Skeletal muscle satellite cell (primary cell): Measurements from ENCODE around the gene PLEKHA5.
"Not testable (repeated sequence)": the region's sequence is repeated elsewhere in the genome, so short reads cannot be mapped to it uniquely, and the experiment has no call there.

ENCODE experiments used
- H3K27me3 ChIP-seq: 2 replicates; pipeline ENCODE4 v1.7.0; 2013; ENCODE audit warnings: low read length; ENCODE audit not compliant: control insufficient read depth, insufficient read depth
- H3K36me3 ChIP-seq: 2 replicates; pipeline ENCODE4 v1.7.0; 2013; ENCODE audit warnings: mild to moderate bottlenecking, control low read depth, low read length; ENCODE audit not compliant: insufficient read depth
- H3K4me1 ChIP-seq: 2 replicates; pipeline ENCODE4 v1.7.0; 2013; ENCODE audit warnings: low read length; ENCODE audit not compliant: control insufficient read depth, insufficient read depth
- H3K4me2 ChIP-seq: 2 replicates; pipeline ENCODE4 v1.7.0; 2013; ENCODE audit warnings: mild to moderate bottlenecking, low read length
- H3K4me3 ChIP-seq: 2 replicates; pipeline ENCODE4 v1.7.0; 2013; ENCODE audit warnings: low read length
- H3K9ac ChIP-seq: 2 replicates; pipeline ENCODE4 v1.7.0; 2013; ENCODE audit warnings: mild to moderate bottlenecking, low read depth, low read length, moderate library complexity
- H3K9me3 ChIP-seq: replicated peaks from 2 replicates; pipeline ENCODE4 v1.7.0; 2013; ENCODE audit warnings: mild to moderate bottlenecking, control low read depth, low read length

The PLEKHA5 gene

DNA sequence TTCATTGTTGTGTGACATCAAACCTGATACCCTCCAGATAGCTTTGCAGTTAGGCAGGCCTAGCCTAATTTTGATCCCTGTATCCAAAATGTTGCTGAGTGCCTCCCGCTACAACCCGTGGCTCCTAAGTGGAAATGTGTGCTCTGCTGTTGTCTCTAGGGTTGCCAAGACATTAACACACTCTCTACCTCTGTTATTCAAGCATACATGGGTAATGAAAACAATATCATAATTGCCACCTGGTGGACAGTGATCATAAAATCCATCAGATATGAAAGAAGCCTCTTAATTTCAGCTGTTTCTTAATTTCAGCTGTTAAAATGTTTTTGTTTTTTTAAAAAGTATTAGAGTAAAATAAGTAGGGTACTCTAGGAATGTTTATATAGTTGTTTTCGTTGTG lies 93.5 kb downstream of the PLEKHA5 start:
- Histone ChIP-seq H3K36me3 (no peaks in the 10 kb centered on the region), H3K9ac (no peak overlapping the region), H3K4me3 (no peak overlapping the region), H3K4me2 (no peak overlapping the region), H3K27me3 (no peaks in the 10 kb centered on the region), H3K9me3 (no peaks in the 10 kb centered on the region), H3K4me1 (peaks cover 34% of the 10 kb centered on the region)

DNA sequence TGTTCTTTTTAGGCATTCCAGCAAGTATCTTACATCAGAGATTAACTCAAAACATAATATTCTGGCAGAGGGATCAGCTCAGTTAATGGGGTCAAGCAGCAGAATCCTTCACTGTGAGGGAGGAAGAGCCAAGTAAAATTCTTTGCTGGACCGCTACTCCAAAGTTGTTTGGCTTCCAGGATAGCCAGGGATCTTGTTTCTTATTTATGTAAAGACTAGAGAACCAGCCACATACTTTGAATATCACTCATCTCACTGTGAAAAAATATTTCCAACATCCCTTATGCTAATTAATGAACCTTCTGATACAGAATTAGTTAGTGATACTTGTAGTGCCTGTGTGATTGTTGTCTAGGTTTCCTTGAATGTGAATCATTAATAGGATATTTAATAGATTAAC lies 94.2 kb downstream of the PLEKHA5 start:
- H3K36me3 ChIP-seq: no peaks in the 10 kb centered on the region
- H3K4me2 ChIP-seq: no peak overlapping the region
- no peaks in the 10 kb centered on the region for H3K27me3 ChIP-seq
- H3K9me3 ChIP-seq: no peaks in the 10 kb centered on the region
- no peak overlapping the region for H3K9ac ChIP-seq
- peaks cover 34% of the 10 kb centered on the region for H3K4me1 ChIP-seq
- no peak overlapping the region for H3K4me3 ChIP-seq

DNA sequence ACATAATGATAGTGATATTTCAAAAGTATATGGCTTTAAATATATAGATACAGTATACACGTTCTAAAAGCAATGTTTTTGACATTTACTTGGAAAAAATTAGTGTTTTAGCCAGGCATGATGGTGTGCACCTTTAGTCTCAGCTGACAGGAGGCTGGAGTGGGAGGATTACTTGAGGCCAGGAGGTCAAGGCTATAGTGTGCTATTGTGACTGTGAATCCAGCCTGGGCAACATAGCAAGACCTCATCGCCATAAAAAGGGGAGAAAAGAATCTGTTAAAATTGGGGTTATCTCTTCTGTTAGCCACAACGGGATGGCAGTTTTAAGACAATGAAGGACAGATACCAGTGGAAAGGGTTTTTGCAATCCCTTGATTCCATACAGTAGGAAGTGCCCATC lies 95.2 kb downstream of the PLEKHA5 start:
- no peak overlapping the region for H3K4me2 ChIP-seq
- H3K27me3 ChIP-seq: no peaks in the 10 kb centered on the region
- H3K36me3 ChIP-seq: no peaks in the 10 kb centered on the region
- no peak overlapping the region for H3K9ac ChIP-seq
- H3K4me3 ChIP-seq: no peak overlapping the region
- no peaks in the 10 kb centered on the region for H3K9me3 ChIP-seq
- peaks cover 34% of the 10 kb centered on the region for H3K4me1 ChIP-seq

DNA sequence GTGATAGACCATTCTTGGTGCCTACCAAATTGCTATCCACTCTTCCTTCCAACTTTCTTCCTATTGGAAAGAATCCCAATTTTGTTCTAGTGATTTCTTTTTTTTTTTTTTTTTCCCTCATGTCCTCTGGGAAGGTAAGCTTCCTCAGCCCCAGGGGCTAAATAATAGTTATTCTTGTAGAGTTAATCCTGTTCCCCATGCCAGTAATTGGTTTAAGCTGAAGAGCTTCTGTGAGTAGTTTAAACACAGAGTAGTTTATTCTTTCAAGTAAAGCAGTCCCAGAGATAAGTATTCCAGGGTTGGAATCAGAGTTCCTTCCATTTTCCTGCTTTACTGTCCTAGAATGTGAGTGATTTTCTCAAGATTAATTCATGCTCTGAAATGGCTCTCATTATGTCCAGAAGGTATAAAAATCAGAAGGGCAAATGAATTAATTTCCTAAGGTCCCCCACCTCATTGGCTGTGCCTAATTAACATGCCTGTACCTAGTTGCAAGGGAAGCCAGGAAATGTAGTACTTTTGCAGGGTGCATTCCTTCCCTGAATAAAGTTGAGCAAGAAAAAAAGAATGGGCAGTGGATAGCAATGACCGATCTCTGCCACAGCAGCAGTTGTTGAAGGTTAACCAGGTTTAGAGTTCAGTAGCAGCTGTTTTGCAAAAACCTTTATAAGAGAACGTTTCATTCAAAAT lies 97.8 kb downstream of the PLEKHA5 start:
- H3K9me3 ChIP-seq: no peaks in the 10 kb centered on the region
- H3K36me3 ChIP-seq: no peaks in the 10 kb centered on the region
- no peak overlapping the region for H3K4me2 ChIP-seq
- H3K4me1 ChIP-seq: peaks cover 17% of the 10 kb centered on the region
- no peak overlapping the region for H3K9ac ChIP-seq
- no peaks in the 10 kb centered on the region for H3K27me3 ChIP-seq
- H3K4me3 ChIP-seq: no peak overlapping the region

DNA sequence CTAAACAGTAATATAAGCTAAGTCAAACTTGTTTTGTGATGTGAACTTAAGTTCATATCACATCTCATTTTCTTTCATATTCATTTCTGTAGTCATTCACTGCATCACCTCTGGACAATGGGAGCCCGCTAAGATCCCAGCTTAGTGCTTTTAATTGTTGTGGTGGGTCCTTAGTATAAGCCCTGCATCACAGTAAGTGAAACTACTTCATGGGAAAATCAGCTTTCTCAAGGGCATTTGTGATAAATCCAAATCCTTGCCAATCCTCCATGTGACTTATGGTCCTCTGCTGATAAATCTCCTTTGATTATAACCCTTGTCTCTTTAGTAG lies 98.3 kb downstream of the PLEKHA5 start:
- Histone ChIP-seq H3K9me3 (no peaks in the 10 kb centered on the region), H3K4me3 (no peak overlapping the region), H3K27me3 (no peaks in the 10 kb centered on the region), H3K4me1 (peaks cover 12% of the 10 kb centered on the region), H3K36me3 (no peaks in the 10 kb centered on the region), H3K9ac (no peak overlapping the region), H3K4me2 (no peak overlapping the region)

DNA sequence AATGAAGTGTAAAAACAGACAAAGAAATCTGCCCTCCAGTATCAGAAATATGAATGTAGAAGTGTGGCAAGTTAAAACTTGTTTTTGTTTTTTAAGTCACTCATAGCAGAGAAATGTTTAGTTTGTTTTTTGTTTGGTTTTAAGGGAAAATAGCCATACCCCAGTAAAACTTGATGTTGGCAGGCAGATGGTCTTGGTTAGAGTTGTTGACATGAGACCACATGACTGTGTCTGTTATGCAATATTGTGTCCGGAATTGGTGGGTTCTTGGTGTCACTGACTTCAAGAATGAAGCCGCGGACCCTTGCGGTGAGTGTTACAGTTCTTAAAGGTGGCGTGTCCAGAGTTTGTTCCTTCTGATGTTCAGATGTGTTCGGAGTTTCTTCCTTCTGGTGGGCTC lies 99.5 kb downstream of the PLEKHA5 start:
- not testable (repeated sequence) for H3K4me1 ChIP-seq, H3K4me3 ChIP-seq, H3K9ac ChIP-seq, H3K36me3 ChIP-seq, H3K9me3 ChIP-seq, H3K27me3 ChIP-seq, H3K4me2 ChIP-seq

DNA sequence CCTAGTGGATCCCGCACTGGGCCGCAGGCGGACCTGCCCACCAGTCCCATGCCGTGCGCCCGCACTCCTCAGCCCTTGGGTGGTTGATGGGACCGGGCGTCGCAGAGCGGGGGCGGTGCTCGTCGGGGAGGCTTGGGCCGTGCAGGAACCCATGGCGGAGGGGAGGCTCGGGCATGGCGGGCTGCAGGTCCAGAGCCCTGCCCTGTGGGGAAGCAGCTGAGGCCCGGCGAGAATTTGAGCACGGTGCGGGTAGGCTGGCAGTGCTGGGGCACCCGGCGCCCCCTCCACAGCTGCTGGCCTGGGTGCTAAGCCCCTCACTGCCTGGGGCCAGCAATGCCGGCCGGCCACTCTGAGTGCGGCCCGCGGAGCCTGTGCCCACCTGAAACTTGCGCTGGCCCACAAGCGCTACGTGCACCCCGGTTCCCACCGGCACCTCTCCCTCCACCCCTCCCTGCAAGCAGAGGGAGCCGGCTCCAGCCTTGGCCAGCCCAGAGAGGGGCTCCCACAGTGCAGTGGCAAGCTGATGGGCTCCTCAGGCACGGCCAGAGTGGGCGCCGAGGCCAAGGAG lies 100.8 kb downstream of the PLEKHA5 start:
- no peaks in the 10 kb centered on the region for H3K9me3 ChIP-seq
- H3K9ac ChIP-seq: no peak overlapping the region
- H3K4me3 ChIP-seq: no peak overlapping the region
- H3K4me1 ChIP-seq: peaks cover 17% of the 10 kb centered on the region
- H3K36me3 ChIP-seq: no peaks in the 10 kb centered on the region
- no peaks in the 10 kb centered on the region for H3K27me3 ChIP-seq
- H3K4me2 ChIP-seq: no peak overlapping the region

DNA sequence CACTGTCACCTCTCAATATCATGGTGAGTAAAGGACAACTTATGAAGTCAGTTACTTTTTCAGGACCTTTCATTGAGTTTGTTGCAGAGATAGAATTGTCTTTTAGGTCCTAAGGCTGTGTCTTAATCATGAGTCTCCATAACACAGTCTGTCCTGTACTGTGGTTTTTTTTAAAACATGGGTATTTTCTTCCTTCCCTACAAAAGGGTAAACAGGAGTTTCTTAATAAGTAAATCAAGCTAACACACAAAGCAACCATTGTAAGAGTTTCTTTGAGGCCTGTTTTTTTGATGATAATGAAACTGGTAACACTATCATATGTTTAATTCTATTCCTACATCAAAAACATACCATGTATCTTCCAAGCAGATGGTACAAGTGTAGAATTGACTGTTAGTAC lies 101.4 kb downstream of the PLEKHA5 start:
- H3K27me3 ChIP-seq: no peaks in the 10 kb centered on the region
- no peaks in the 10 kb centered on the region for H3K9me3 ChIP-seq
- no peaks in the 10 kb centered on the region for H3K36me3 ChIP-seq
- H3K9ac ChIP-seq: no peak overlapping the region
- H3K4me3 ChIP-seq: no peak overlapping the region
- H3K4me1 ChIP-seq: peaks cover 22% of the 10 kb centered on the region
- H3K4me2 ChIP-seq: no peak overlapping the region

DNA sequence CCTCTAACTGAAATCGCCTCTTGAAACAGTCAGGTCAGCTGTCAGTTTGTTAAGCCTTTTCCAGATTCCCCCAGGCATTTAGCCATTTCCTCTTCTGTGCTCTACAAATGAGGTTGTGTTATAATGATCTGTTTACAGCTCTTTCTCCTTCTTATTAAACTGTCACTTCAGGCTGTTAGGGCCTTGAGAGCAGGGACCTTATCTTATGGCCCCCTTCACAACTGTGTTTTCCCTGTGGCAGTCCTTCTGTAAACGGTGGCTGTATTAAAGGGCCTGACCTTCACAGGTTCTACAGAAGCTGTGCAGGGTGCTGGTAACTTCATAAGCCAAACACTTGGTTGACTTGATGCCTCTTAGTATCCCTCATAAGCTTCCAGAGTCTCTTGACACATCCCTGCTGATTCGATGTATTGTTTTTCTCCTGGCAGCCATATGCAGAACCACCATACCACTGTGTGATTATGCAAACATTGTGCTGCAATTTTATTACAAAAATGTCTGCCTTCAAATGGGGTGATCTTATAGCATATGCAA lies 104.7 kb downstream of the PLEKHA5 start:
- no peak overlapping the region for H3K4me2 ChIP-seq
- peaks cover 35% of the 10 kb centered on the region for H3K4me1 ChIP-seq
- H3K9ac ChIP-seq: no peak overlapping the region
- H3K27me3 ChIP-seq: no peaks in the 10 kb centered on the region
- no peaks in the 10 kb centered on the region for H3K36me3 ChIP-seq
- no peak overlapping the region for H3K4me3 ChIP-seq
- no peaks in the 10 kb centered on the region for H3K9me3 ChIP-seq

DNA sequence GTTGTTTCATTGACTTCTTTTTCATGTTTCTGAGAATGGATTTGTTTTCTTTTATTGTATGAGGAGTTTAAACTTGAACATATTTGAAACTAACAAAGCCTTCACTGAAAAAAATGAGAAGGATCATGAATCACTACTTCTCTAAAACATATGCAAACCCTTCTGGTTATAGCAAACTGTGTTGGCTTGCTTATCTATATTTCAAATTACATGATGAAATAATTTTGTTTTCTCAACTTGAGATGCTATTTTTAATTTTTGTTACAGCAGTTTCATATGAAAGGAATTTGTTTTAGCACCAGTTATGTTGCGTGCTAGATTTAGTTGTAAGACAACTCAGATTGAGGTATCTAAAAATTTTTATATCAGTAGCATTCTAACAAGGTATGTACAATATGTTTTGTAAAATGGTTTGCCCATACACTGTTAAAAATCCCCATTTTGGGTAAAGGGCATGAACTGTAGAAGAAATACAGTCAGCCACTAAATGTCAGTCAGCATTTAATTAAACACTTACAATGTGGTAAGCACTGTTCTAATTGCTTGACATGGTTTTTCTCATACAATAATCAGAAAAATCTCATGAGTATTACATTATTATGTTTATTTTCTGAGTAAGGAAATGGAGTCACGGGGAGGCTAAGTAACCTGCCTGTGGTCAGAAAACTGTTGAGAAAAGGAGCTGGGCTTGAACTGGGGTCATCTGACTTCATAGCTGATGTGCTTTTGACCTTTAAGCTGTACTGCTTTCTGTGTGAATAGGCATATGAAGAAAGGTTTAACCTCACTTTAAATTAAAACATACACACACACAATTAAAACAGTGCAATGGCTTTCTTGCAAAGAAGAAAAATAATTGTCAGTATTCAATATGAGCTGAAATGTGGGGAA lies 105.7 kb downstream of the PLEKHA5 start:
- Histone ChIP-seq H3K9ac (no peak overlapping the region), H3K4me1 (peaks cover 44% of the 10 kb centered on the region), H3K27me3 (no peaks in the 10 kb centered on the region), H3K9me3 (no peaks in the 10 kb centered on the region), H3K4me2 (peak overlapping the region; percentile 50), H3K36me3 (no peaks in the 10 kb centered on the region), H3K4me3 (no peak overlapping the region)

DNA sequence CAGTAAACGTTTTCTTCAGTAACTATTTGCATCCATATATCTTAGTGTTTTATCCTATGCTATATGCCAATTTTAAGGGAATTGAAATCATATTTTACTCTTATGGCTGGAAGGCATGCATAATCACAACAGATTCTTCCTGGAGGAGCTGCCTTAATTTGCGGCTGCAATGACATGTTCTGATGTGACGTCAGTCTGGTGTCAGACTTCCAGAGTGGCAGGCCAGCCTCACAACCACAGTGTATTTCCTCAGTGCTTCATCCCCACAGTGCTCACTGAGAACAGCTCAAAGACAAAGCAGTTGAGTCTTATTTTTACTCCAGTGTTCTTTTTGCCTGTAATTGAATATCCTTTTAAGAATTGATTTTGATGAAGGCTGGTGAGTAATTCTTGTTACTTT lies 107.1 kb downstream of the PLEKHA5 start:
- H3K27me3 ChIP-seq: no peaks in the 10 kb centered on the region
- H3K9ac ChIP-seq: no peak overlapping the region
- H3K4me2 ChIP-seq: no peak overlapping the region
- no peaks in the 10 kb centered on the region for H3K36me3 ChIP-seq
- H3K9me3 ChIP-seq: no peaks in the 10 kb centered on the region
- H3K4me3 ChIP-seq: no peak overlapping the region
- H3K4me1 ChIP-seq: peaks cover 46% of the 10 kb centered on the region
